T-helper 22 cell (primary cell): ENCODE results near the gene DISC1.
"Not testable (repeated sequence)": the region's sequence is repeated elsewhere in the genome, so short reads cannot be mapped to it uniquely, and the experiment has no call there.

Experiments used
- DNase-seq: peaks from one replicate; pipeline ENCODE4 v3.0.0-alpha.2; 2020; ENCODE audit warnings: low read depth

DISC1 gene

DNA sequence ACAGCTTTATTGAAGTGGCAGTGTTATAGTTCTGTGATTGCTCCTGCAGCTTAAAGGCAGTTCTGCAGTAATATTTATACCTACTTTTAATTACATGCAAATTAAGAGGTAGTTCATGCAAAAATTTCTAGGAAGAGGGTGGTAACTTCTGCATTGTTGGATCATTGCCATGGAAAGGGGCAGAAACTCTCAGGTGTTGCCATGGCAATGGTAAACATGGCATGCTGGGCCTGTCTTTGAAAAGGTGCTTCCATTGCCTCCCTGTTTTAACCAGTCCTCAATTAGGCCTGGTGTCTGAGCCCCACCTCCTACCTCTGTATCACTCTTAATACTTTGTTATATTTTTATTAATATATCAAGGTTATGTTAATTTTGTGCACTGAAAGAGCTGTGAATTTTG lies 104.7 kb downstream of the DISC1 start:
- no peak for DNase-seq

DNA sequence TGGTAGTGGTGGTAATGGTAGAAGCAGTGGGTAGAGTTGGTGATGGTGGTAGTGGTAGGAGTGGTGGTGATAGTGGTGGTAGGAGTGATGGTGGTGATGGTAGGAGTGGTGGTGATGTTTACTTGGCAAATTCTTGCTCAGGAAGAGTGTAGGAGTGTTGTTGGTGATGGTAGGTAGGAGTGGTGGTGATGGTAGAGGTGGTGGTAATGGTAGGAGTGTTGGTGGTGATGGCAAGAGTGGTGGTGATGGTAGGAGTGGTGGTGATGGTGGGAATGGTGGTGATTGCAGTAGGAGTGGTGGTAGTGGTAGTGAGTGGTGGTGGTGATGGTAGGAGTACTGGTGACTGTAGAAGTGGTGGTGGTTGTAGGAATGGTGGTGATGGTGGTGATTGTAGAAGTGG lies 106.5 kb downstream of the DISC1 start:
- no peak for DNase-seq

DNA sequence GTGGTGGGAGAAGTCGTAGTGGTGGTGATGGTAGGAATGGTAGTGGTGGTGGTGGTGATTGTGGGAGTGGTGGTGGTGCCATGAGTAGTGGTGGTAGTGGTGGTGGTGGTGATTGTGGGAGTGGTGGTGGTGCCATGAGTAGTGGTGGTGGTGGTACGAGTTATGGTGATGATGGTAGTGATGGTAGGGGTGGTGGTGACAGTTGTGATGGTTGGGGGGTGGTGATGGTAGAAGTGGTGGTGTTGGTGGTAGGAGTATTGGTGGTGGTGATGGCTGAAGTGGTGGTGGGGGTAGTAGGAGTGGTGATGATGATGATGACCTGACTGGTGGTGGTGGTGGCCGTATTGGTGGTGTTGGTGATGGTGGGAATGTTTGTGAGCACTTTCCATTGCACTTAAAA lies 107.1 kb downstream of the DISC1 start:
- DNase-seq = no peak

DNA sequence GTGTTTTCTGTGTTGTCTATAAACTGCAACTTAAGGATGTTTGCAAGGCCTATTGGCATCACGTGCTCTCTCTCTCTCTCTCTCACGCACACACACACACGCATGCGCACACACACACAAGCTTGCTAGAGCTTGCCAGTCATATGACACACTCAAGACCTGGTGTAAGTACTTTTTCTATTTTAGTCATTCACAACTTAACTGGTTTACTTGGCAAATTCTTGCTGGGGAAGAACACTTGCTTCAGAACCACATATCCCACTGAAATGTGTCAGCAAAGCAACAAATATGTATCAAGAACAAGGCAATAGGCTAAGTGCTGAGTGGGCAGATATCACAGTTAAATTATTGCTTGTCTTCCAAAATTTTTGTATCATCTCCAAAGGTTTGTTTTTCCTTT lies 107.8 kb downstream of the DISC1 start:
- DNase-seq = no peak

DNA sequence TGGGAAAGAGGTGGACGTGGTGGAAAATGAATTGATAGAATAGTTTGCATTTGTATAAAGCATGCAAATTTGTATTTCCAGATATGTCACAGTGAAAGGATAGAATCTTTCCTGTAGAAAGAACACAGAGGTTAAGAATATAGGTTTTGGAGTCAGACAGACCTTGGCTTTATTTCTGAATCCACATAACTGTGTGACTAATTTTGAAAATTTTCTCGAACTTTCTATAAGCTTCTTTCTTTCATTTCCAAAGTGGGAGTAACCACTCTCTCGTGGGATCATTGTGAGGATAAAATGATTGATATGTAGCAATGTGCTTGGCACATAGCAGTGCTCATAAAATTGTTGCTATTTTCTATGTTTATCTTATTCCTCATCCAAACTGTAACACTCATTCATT lies 108.8 kb downstream of the DISC1 start:
- no peak for DNase-seq

DNA sequence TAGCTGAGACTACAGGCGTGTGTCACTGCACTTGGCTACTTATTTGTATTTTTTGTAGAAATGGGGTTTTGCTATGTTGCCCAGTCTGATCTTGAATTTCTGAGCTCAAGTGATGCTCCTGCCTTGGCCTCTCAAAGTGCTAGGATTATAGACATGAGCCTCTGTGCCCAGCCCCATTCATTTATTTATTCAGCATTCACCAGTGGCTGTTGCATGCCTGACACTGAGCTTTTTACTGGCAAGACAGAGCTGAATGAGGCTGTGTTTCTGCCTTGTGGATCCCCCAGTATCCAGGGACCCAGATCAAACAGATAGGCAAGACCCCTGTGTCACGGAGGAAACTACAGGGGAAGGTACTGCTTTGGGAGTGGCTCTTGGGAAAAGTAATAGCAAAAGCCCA lies 109.4 kb downstream of the DISC1 start:
- no peak for DNase-seq

DNA sequence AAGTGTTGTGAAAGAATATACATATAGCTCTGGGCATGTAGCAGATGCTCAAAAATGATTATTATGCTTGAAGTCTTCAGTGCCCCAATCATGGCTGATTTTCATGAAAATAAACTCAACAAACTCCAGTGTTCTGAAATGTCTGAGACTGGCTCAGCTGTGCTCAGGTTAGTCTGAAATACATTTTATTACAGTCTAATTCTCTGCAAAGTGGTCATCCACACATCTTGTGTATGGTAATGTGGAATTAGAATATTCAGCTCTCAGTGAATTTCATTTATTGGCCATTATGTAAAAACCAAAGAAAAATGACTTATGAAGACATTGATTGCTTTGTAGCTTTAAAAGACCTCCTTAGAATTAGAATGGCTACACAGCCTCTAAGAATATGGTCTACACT lies 109.9 kb downstream of the DISC1 start:
- no peak for DNase-seq

DNA sequence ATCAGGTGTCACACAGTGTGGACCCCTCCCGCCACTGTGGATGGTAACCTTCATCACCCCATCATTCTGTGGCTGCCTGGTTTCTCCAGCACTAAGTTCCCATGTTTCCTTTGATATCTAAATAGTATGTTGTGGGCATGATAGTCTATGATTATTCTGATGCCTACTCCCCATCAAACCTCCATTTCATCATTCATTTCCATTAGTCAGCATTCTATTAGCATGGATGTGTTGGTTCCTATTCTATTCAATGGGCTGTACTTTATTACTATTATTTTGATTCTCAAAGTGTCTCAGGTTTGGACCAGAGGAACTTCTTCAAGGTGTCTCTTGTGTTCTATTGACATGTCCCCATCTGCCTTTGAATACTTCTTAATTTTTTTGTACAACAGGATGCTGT lies 112.0 kb downstream of the DISC1 start:
- DNase-seq = no peak

DNA sequence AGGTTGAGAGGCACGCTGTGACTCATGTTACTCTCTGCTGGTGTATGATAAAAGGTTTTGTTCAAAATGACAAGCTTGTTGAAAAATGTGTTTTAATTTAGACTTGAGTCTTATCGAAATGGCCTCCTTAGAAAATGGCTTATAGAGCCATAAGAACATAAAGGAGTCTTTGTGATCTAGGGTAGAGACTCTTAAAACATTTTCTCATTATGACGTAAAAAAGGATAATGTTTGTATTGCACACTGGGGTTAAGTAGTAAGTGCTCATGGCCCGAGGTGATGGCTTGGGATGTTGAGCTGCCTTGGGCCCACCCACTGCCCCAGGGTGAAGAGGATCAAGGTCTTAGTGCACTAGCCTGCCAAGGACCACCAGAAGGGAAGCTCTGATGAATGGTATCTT lies 117.4 kb downstream of the DISC1 start:
- no peak for DNase-seq

DNA sequence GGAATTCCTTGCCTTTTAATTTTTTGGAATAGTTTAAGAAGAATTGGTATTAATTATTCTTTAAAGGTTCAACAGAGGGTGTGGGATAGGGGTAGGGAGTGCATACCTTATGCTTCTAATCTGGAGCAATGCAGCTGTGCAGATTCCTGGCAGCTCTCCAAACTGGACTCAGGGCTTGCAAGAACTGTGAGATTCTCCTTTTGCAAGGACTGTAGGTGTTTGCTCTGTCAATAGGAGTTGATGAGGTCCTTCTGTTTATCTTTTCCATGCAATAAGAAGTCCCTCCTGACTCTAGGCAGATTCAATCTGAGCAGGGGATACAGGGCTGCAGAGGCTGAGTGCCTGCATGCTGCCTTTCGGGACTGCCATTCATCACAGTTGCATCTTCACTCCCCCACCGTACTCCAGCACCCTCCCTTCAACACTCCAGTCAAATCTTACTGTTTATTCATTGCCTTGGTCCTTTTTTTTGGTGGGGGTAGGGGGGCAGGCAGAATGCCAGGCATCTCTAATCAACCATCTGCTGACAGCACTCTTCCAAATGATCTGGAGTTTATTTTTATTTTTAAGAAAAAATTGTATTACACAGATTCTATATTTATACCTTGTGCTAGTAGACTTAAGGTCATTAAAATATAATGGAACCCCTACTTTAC lies 122.3 kb downstream of the DISC1 start:
- no peak for DNase-seq

DNA sequence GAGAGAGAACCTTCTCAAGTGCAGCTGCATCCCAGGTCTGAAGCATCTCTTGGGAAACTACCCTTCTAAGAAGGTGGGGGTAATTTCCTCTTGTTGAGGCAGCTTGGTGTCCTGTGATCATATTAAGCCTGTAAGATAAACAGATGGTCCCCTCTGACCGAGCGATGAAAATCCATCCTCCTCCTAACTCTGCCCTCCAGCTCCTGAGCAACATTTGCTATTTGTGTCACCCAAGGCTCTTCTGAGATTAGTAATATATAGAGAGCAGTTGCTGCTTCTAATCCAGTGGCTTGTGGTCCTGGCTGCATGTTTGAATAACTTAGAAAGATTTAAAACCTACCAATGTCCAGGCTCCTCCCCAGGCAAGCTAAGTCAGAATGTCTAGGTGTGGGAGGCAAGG lies 123.7 kb downstream of the DISC1 start:
- no peak for DNase-seq

DNA sequence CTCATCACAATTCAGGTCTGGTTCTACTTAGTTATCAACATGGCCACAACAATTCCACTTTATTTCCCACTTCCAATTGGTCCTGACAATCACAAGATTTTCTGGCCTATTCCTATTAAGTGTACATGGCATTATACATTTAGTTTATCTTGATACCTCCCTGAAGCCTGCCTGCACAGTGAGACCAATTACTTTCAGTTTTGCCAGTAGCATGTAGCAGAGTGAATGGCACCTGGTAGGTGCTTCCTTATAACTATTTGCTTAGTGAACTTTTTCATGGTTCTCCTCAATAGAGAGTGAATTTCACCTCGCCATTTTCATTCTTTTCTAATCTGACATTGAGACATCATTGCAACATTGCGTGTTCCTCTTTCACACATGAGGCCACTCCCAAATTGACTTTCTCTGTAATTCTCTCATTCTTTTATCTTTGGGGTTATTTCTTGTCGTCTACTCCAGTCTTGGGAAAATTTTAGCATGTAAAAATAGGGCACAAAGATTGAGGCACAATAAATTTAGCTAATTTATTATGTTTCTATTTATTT lies 124.3 kb downstream of the DISC1 start:
- no peak for DNase-seq

DNA sequence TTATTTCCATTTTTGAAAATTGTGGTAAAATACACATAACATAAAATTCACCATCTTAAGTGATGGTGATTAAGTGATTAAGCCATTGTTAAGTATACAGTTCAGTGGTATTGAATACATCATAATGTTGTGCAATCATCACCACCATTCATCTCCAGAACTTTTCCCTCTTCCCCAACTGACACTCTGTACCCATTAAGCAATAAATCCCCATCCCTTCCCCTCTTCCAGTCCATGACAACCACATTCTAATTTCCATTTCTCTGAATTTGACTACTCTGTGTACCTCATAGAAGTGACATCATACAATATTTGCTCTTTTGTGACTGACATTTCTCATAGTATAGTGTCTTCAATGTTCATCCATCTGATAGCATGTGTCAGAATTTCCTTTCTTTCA lies 124.8 kb downstream of the DISC1 start:
- DNase-seq = no peak

DNA sequence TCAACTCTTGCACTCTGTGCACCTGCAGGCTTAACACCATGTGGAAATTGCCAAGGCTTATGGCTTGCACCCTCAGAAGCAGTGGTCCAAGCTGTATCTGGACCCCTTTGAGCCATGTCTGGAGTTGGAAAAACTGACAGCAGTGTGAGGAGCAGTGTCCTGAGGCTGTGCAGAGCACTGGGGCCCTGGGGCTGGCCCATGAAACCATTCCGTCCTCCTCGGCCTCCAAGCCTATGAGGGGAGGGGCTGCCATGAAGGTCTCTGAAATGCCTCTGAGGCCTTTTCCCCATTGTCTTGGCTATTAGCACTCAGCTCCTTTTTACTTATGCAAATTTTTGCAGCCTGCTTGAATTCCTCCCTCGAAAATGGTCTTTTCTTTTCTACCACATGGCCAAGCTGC lies 126.7 kb downstream of the DISC1 start:
- DNase-seq = no peak

DNA sequence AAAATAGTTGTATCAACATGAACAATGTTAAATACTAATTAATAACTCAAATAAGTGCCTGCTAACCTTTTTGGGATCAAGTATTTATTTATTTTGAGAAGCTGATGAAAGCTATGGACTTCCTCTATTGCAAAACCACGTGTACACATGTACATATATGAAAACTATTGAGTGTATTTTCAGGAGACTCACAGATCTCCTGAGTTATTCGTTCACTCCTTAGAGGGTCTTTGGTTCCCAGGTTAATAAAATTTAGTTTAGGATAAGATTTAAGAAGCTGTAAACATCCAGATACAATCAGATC lies 130.5 kb downstream of the DISC1 start:
- no peak for DNase-seq

DNA sequence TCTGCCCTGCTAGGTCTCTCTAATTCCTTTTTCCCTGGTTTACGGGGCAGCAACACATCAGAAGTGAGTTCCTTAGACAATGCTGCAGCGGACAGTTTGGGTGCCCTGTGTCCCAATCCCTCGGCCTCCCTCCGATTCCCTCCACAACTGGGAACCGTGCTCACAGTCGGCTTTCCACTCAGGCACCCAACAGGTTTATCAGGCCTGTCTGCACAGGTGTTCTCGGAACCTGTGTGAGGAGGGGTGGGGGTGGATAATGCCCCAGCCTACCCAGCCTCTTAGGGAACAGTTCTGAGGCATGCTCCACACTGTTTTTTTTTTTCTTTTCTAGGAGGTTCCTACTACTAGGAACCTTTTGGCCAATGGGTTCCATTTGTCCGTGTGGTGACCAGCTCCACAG lies 131.2 kb downstream of the DISC1 start:
- no peak for DNase-seq

DNA sequence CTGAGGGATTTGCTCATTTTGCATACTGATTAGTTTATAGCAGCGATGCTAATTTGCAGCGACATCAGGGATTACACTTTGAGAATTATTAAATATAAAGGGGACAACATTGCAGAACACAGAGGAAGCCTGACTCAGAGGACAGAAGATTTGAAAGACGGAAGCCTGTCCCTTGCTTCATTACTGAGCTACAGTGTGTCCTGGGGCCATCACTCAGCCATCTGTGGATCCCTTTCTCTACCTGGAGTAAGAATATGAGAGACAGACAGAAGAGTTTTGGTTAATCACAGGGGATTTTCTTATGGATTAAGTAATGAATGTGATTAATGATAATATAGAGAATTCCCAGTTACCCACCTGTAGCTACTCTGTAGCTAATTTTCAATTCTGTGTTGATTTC lies 134.7 kb downstream of the DISC1 start:
- DNase-seq = no peak

DNA sequence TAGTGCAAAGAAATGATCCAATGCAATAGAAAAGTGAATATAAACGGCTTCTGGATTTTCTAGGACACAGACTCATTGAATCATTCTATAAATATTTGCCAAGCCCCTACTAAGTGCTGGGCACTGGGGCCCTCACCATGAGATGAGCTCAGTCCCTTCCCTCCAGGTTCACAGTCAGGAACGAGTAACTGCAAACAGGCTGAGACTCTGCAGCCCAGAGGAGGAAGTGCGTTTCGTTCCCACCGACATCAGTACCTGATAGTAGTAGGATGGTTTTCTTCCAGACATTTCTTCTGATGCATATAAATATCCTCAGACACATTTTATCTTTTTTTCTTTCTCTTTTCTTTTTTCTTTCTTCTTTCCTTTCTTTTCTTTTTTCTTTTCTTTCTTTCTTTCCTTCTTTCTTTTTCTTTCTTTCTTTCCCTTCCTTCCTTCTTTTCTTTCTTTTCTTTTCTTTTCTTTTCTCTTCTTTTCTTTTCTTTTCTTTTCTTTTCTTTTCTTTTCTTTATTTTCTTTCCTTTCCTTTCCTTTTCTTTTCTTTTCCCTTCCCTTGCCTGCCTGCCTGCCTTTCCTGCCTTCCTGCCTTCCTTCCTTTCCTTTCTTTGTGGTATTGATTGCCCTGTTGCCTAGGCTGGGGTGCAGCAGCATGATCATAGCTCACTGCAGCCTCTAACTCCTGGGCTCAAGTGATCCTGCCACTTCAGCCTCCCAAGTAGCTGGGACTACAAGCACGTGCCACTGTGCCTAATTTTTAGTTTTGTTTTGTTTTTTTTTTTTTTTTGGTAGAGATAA lies 135.4 kb downstream of the DISC1 start:
- DNase-seq = no peak

DNA sequence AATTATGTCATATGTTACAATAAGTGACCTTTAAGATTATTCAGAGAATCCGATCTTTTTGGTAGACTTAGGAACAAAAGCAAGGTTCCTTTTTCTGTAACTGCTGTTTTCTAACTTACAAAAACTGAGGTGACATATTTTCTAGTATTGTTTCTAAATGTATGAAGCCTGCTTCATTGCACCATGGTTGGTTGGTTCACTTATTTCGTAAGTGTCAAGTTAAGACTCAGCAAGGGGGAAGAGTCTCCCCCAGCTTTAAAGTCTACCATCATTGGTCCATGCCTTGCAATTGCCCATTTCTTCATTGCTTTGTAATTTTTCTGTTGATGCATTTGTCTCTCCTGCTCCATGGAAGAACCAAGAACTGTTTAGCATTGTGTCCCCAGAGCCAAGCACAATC lies 136.9 kb downstream of the DISC1 start:
- DNase-seq = no peak

DNA sequence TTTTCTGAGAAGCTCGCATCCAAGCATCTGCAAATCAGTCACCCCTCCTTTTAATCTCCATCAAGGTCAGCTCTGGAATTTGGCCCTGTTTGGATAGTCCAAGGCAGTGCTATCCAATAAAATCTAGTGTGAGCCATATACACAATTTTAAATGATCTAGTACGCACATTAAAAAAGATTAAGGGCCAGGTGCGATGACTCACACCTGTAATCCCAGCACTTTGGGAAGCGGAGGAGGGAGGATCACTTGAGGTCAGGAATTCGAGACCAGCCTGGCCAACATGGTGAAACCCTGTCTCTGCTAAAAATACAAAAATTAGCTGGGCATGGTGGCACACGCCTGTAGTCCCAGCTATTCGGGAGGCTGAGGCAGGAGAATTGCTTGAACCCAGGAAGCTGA lies 139.2 kb downstream of the DISC1 start:
- not testable (repeated sequence) for DNase-seq

DNA sequence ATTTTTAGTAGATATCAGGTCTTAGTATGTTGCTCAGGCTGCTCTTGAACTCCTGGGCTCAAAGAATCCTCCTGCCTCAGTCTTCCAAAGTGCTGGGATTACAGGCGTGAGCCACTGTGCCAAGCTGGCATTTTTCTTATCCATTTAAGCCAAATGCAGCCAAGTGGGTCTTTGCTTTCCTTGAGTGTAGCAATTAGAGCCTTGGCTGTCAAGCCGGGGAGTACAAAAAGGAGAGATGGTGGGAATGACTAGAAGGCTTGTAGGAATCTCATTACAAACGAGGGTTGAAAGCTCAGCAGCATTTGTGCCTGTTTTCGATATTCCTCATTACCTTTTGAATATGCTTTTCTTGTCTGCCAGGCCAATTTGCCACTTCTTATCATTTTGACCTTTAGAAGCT lies 140.9 kb downstream of the DISC1 start:
- no peak for DNase-seq

DNA sequence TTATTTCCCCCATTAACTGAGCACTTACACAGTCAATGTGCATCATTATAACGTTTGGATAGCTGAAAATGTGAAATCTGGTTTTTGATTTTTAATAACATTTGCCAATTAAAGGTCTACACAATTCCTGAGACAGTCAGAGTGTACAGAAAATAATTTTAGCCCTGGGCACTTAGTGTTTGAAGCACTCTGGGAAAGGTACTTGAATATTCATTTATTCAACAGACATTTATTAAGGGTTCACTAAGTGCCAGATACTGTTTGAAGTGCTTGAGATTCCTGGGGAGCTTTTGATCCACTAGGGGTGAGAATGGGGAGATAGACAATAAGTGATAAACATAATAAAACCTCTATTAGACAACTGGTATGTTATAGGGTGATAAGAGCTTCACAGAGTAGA lies 141.8 kb downstream of the DISC1 start:
- no peak for DNase-seq

DNA sequence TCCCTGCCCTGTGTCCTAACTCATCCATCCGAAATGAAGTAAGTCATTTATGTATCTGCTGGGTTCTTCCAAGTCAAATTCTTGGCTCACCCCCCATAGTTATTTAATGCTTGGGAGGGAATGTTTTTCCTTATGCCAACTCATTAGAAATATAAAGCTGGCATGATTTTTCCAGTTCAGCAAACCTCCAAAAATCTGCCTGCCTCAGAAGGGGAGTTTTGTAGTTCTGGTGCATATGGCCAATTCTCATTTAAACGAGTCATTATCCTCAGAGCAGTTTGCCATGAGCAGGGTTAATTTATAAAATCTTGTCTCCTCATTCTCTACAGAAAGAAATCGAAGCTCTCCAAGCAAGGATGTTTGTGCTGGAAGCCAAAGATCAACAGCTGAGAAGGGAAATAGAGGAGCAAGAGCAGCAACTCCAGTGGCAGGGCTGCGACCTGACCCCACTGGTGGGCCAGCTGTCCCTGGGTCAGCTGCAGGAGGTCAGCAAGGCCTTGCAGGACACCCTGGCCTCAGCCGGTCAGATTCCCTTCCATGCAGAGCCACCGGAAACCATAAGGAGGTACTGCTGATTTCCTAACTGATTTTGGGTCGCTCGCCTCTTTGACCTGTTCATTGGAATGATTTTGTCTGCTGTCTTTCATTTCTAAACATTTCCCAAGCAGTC lies 144.1 kb downstream of the DISC1 start:
- DNase-seq = no peak
